Measurements from ENCODE around the gene CD164L2. TPM values are rescaled to one million over a fixed set of nuclear protein-coding genes. Genes with fewer than 3 reads are reported as not detected.

CD164L2 gene
- total and polyA plus RNA-seq, 2 donors from 2014 or later, result 0.63 to 1.1 TPM

DNA sequence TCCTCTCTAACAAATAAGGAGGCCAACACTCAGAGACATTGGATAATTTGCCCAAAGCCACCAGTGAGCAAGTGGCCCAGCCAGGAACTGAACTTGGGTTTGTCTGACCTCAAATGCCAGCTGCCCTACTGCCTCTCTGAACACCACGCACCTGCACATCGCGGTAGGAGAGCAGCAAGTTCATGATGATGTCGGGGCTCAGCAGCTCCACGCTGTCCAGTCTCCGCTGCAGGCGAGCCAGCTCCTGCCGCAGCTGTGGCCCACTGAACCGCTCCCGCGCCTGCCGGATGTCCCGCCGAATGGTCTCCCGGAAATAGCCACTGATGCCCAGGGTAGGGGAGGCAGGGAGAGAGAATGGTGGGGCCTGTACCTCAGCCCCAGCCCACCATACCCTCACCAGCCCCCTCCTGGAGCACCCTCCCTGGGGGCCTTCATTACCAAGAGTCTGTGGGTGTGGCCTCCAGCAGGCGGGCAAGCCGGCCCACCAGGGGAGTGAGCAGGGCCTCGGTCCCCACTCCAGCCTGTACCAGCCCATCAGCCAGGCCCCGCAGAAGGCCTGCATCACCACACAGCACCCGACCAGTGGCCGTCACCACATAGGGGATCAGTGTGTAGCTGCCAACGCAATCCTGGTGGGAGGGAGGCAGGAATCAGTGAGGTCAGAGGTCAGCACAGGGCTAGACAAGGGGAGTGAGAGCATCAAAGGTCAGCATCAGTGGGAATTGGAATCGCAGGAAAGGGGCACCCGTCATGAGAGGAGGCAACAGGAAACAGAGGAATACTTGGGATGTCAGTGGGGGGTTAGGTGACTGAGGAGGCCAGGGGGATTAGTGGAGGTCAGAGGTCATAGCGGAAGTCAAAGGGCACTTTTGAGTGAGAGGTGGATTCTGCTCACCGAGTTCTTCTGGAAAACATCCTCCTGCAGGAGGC is 19.1 kb downstream of the CD164L2 start:
- peak in 1 of 5 donors; percentile 69 for DNase-seq
- H3K9ac ChIP-seq (ENCODE audit: low read length in 3 of 3), result no peak overlapping the region
- no peaks in the 10 kb centered on the region for H3K27me3 ChIP-seq (ENCODE audit: control insufficient read depth, insufficient read depth, low read length)
- peaks cover 0 to 20% (median 9%) of the 10 kb centered on the region in 3 donors for H3K36me3 ChIP-seq (ENCODE audit: control insufficient read depth in 2 of 3, insufficient read depth in 3 of 3, low read length in 3 of 3)
- FAIRE-seq, result no peak
- intact Hi-C loops (cut with DNase I), result no loop called here
- no peaks in the 10 kb centered on the region for H3K9me3 ChIP-seq (ENCODE audit: control insufficient read depth in 2 of 3, insufficient read depth in 1 of 3, low read length in 3 of 3)
- no peak for TF ChIP-seq CTCF (IDR thresholded peaks at IDR 0.05; ENCODE audit: borderline replicate concordance, extremely low read depth, insufficient read depth)
- peaks cover 0 to 22% (median 14%) of the 10 kb centered on the region in 3 donors for H3K4me1 ChIP-seq (ENCODE audit: control insufficient read depth in 2 of 3, insufficient read depth in 2 of 3, low read depth in 1 of 3, low read length in 3 of 3)
- H3K27ac ChIP-seq (ENCODE audit: low read depth in 2 of 2, low read length in 2 of 2), result no peak overlapping the region
- H3K4me3 ChIP-seq (ENCODE audit: low read length in 3 of 3), result no peak overlapping the region

- TF ChIP-seq CTCF (IDR thresholded peaks at IDR 0.05; ENCODE audit: borderline replicate concordance, extremely low read depth, insufficient read depth), result no peak
- Histone ChIP-seq H3K4me1 (ENCODE audit: control insufficient read depth in 2 of 3, insufficient read depth in 2 of 3, low read depth in 1 of 3, low read length in 3 of 3) (peaks cover 0 to 16% (median 6%) of the 10 kb centered on the region in 3 donors), H3K9ac (ENCODE audit: low read length in 3 of 3) (no peak overlapping the region), H3K4me3 (ENCODE audit: low read length in 3 of 3) (no peak overlapping the region), H3K9me3 (ENCODE audit: control insufficient read depth in 2 of 3, insufficient read depth in 1 of 3, low read length in 3 of 3) (no peaks in the 10 kb centered on the region), H3K27me3 (ENCODE audit: control insufficient read depth, insufficient read depth, low read length) (no peaks in the 10 kb centered on the region), H3K36me3 (ENCODE audit: control insufficient read depth in 2 of 3, insufficient read depth in 3 of 3, low read length in 3 of 3) (peaks cover 0 to 20% (median 9%) of the 10 kb centered on the region in 3 donors), H3K27ac (ENCODE audit: low read depth in 2 of 2, low read length in 2 of 2) (no peak overlapping the region)
- DNase-seq, result peak in 1 of 5 donors; percentile 66
- intact Hi-C loops (cut with DNase I), result no loop called here
- no peak for FAIRE-seq
Measured at GRCh38 chr1:27361553-27361952, 21.6 kb downstream of the CD164L2 start.

GRCh38 chr1:27361044-27361402 is 22.1 kb downstream of the CD164L2 start:
- no peak for TF ChIP-seq CTCF (IDR thresholded peaks at IDR 0.05; ENCODE audit: borderline replicate concordance, extremely low read depth, insufficient read depth)
- FAIRE-seq (no peak), DNase-seq (peak in 1 of 5 donors; percentile 70)
- Histone ChIP-seq H3K4me3 (ENCODE audit: low read length in 3 of 3) (no peak overlapping the region), H3K9me3 (ENCODE audit: control insufficient read depth in 2 of 3, insufficient read depth in 1 of 3, low read length in 3 of 3) (no peaks in the 10 kb centered on the region), H3K4me1 (ENCODE audit: control insufficient read depth in 2 of 3, insufficient read depth in 2 of 3, low read depth in 1 of 3, low read length in 3 of 3) (peaks cover 0 to 16% (median 6%) of the 10 kb centered on the region in 3 donors), H3K36me3 (ENCODE audit: control insufficient read depth in 2 of 3, insufficient read depth in 3 of 3, low read length in 3 of 3) (peaks cover 0 to 20% (median 11%) of the 10 kb centered on the region in 3 donors), H3K27me3 (ENCODE audit: control insufficient read depth, insufficient read depth, low read length) (no peaks in the 10 kb centered on the region), H3K9ac (ENCODE audit: low read length in 3 of 3) (no peak overlapping the region), H3K27ac (ENCODE audit: low read depth in 2 of 2, low read length in 2 of 2) (no peak overlapping the region)
- intact Hi-C loops (cut with DNase I), result no loop called here
